Cortex of kidney (tissue), 1 donor: ENCODE measurements around the gene KRT1.
"Not testable (repeated sequence)": the region's sequence is repeated elsewhere in the genome, so short reads cannot be mapped to it uniquely, and the experiment has no call there.

Experiments
- DNase-seq: peaks from one replicate; lab custom pipeline; 2025; lab: John Stamatoyannopoulos, UW

The KRT1 gene

GRCh38 chr12:52680363-52680762 is at the start of gene KRT1:
Gene KRT1, minus strand, starts transcription at chr12:52680407. Its CDS starts 59 bp downstream, at chr12:52680348.
- no peak for DNase-seq

GRCh38 chr12:52729147-52729546 is 48.9 kb upstream of the KRT1 start:
- DNase-seq: no peak

GRCh38 chr12:52728374-52728773 is 48.2 kb upstream of the KRT1 start:
- no peak for DNase-seq

DNA sequence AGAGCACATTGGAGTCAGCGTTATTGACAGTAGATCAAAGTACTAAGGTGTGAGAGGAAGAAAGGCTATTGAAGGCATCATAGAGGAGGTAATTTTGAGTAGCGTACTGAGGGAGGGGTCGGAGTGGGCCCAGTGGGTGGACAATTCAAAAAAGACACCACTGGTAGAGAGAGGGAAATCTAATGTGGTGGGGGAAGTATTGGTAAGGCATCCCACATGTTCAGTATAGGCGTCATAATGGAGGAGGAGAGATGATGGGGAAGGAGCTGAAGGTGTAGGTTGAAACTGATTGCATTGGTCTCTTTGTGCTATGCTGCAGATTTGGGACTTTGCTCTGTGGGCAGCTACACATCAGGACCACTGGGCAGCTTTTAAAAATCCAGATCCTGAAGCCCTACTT is 46.8 kb upstream of the KRT1 start:
- no peak for DNase-seq

- no peak for DNase-seq
Observed at GRCh38 chr12:52726451-52726850, 46.2 kb upstream of the KRT1 start.

GRCh38 chr12:52724384-52724783 is 44.2 kb upstream of the KRT1 start:
- DNase-seq: no peak

- no peak for DNase-seq
Observed at GRCh38 chr12:52722680-52723079, 42.5 kb upstream of the KRT1 start.

- no peak for DNase-seq
Observed at GRCh38 chr12:52721838-52722470, 41.7 kb upstream of the KRT1 start.

- no peak for DNase-seq
Observed at GRCh38 chr12:52720365-52720886, 40.2 kb upstream of the KRT1 start.

- DNase-seq: no peak
Observed at GRCh38 chr12:52716061-52716460, 35.9 kb upstream of the KRT1 start.

GRCh38 chr12:52715416-52715815 is 35.2 kb upstream of the KRT1 start:
- DNase-seq: no peak

DNA sequence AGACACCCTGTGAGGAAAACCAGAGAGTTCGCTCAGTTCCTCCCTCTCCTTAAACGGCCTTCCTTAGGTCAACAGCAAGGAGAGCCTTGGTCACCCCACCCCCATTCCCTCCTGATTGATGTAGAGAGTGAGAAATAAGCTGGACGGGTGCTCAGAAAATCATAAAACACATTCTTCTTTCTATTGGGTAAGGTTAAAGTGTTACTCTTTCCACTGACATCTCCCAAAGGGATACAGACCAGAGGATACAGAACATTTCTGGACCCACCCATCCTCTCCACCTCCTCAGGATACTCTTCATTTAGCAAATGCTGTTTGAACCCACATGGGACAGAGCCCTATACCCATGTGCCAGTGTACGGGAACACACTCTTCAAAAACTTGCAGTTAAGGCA is 34.7 kb upstream of the KRT1 start:
- DNase-seq: no peak

- no peak for DNase-seq
Observed at GRCh38 chr12:52713960-52714886, 34.0 kb upstream of the KRT1 start.

DNA sequence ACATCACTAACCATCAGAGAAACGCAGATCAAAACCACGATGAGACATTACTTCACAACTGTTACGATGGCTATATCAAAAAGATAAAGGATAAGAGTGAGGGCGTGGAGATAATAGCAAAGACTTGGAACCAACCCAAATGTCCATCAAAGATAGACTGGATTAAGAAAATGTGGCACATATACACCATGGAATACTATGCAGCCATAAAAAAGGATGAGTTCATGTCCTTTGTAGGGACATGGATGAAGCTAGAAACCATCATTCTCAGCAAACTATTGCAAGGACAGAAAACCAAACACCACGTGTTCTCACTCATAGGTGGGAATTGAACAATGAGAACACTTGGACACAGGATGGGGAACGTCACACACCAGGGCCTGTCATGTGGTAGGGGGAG is 31.9 kb upstream of the KRT1 start:
- not testable (repeated sequence) for DNase-seq

DNA sequence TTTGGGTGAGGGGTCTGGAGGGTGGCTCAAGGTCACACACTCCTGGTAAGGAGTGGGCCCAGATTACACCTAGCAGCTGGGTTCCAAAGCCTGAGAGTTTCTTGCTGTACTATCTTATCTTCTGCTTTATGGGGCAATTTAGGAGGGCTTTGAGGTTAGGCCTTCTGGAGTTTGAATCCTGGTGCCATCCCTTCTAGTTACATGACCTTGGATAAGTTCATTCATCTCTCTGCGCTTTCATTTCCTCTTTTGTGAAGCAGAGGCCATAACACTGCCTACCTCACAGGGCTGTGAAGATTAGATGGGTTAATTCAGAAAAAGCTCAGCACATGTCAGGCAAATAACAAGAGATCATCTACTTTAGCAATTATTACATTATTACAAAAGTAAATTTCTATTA is 30.5 kb upstream of the KRT1 start:
- no peak for DNase-seq

GRCh38 chr12:52708010-52708409 is 27.8 kb upstream of the KRT1 start:
- no peak for DNase-seq

DNA sequence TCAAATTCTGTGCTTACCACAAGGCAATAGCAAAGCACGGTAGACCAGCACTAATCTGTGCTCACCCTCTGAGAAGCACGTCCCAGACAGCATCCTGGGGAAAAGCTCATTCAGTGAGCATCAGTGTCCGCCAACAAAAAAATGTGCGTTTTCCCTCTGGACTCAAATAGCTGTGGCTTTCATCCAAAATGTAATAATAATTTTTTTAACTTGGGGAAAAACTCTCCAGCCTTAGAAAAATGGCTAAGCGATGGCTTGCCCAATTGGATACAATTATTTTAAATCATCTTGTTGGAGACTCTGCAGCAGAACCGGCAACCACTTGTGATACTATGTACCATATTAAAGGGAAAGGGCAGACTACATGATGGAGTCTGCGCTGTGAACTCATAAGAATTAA is 24.3 kb upstream of the KRT1 start:
- no peak for DNase-seq

DNA sequence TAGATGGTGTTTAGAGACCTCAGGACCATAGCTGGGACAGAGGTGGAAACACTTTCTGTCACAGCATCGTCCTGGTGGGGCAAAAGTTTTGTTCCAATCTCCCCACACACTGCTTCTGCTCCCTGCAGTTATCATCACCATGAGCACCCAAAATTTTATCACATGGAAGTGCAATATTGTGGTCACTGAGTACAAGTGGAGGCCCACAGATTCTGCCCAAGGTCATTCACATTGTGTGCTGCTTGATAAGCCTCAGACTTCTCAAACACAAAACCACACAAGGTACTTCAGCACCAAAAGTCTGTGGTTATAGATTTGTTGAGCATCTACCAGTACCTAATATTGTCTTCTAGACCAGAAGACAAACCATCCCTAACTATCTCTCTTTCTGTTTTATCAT is 23.7 kb upstream of the KRT1 start:
- no peak for DNase-seq

DNA sequence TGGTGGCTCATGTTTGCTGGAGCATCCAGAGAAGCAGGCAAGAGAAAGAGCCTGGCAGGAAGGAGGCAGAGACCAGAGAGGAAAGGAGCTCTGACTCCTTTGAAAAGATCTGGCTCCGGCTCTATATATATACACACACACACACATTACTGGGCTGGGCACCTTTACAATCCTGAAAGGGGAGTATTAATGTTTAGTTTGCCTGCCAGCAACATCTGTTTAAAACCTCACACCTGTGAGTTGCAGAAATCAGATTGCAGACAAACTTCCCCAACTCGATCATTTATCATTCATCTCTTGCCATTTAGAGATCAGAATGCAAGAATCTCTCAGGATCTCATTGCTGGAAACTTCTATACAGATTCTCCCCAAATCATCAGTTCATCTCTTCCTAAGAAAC is 23.2 kb upstream of the KRT1 start, which contains the start of gene KRT77:
Gene KRT77 (minus strand): TSS at position 101 of the 400 bp plus-strand sequence. CDS start 90 bp downstream, at position 11.
- no peak for DNase-seq

- no peak for DNase-seq
Observed at GRCh38 chr12:52702338-52702737, 22.1 kb upstream of the KRT1 start.

DNA sequence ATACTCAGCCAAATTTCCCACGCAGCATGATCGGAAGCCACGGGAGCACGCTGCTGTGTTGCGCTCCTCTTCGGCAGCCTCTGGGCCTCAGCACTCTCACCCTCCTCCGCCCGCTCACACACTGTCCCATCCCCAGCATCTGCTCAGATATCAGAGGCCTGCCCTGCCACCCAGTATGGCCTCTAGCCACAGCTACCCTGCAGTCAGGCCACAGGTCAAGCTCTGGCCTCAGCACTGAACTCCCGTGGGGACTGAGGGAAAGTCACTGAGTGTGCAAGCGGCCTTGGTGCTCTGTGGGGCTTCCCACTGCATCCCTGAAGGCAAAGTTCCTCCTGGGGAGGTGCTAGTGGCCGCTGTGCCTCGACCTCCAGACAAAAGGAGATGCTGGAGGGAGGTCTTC is 21.1 kb upstream of the KRT1 start:
- DNase-seq: no peak

- DNase-seq: no peak
Observed at GRCh38 chr12:52699960-52700359, 19.8 kb upstream of the KRT1 start.

DNA sequence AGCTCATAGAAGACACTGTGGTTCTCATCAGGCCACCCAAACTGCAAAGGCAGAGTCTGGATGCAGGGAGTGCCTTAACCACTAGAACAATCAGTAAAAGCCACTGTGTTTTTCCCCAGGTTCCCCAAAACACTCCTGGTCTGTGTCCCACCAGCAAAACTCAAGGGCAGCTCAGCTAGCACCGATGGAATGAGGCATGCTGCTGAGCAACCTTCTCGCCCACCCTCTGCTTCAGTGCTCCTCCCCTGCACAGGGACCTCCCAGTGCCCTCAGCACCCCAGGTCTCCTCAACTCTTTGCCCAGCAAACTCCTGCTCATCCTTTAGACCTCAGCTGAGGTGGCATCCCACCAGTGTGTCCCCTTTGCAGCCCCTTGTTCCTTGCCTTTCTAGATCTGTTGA is 19.2 kb upstream of the KRT1 start:
- no peak for DNase-seq
